ENCODE measurements around the gene TNS1. TPM values are rescaled to one million over a fixed set of nuclear protein-coding genes. Genes with fewer than 3 reads are reported as not detected.
"Not testable (repeated sequence)": the region's sequence is repeated elsewhere in the genome, so short reads cannot be mapped to it uniquely, and the experiment has no call there.

Gene TNS1
- total RNA-seq, 1 donor from 2014 or later: 46.1 TPM

DNA sequence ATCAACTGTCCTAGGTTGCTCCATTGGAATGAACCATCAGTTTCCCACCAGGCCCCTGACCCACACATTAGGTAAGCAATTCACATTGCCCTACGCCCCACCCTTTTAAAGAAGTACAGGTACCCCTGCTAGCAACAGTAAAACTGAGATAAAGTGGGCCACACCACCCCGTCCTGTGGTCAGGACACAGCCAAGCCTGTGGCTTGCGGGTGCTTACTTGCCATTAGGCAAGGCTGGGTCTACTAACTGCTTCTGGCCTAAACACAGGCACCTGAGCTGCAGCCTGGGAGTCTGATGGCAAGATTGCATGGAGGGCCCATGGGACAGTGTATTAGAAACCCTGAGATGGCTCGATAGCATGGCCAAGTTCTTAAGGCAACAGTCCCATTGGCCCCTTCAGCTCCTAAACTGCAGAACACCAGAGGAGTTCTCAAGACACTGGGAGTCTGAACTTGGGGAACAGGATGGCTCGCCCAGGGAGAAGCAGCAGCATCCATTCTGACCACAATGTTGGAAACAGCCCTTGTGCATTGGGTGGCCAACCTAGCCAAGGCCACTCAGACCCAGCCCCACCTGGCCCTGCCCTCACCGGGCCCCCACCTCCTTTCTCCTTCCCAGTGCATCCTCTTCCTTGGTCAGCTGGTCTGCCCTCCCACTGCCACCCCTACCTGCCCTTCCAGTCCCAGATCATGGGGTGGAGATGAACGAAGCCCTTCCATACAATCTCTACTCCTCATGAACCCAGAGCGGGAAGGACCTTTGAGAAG, 177.1 kb downstream of the TNS1 start:
- DNase-seq (ENCODE audit: extremely low read depth, low read depth, low spot score): no peak

DNA sequence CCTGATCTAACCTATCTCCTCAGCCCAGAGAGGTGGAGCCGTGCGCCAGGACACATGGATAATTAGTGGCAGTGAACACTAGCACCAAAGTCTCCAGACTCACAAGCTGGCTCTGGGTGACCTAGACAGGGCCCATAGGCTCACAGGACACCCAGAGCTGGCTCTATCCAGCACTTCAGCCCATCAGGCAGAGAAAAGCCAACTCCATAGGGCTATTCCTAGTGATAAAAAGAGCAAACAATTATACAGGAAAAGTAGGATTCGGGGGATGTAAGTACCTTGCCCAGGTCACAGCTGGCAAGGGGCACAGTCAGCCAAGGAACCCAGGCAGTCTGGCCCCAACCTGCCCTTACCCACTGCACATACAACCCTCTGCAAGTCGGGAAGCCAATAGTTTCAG, 178.6 kb downstream of the TNS1 start:
- DNase-seq (ENCODE audit: extremely low read depth, low read depth, low spot score): no peak

DNA sequence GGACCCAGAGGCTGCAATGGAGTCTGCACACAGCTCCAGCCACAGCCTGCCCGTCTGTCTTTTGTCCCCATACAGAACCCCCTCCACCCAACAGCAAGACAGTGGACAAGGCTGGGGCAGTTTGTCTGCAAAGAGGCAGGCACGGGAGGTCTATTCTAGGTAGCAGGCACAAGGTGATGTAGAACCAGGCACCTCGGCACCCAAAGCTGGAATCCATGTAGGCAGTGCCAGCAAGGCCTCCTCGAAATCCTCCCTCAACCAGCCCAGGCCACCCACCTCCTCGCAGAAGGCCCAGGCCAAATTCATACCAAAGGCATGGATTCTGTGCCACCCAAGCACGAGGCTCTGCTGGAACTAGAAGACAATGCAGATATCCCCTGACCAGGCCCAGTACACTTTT, 179.2 kb downstream of the TNS1 start:
- no peak for DNase-seq (ENCODE audit: extremely low read depth, low read depth, low spot score)

DNA sequence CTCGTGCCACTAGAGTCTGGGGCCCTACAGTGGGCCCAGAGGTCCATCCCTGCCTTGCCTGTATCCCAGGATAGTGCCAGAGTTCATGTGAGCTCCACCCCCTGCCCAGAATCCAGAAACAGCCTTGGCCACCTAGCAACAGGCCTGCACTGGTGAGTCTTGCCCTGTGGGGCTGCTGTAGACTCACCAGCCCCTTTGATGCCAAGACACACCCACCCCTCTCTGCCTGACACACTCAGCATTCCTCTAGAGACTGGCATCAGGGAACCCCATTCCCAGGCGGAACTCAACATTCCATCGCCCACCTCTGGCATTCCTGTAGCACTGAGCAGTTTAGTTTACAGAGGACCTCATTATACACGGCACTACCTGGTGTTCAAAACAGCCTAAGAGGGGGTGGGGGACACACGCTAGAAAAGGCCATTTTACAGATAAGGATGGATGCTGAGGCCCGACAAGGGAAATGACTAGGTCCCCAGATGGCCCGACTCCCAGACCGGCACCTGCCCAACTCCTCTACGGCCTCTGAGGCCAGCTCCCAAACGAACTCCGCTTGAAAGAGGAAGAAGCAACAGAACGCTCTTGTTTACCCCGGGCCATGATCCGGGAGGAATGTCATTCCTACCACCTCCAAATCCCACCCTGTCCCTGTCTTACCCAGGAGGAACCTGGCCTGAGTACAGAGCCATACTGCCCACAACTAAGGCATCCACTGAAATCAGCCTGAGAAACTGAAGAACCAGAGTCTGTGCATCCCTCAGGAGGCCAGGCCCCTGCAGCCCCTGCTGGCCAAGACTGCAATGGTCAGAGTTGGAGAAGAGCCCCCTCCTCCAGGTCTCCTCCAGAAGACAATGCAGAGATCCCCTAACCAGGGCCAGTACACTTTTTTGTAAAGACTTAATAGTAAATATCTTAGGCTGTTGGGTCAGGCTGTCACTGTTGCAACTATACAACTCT, 180.2 kb downstream of the TNS1 start:
- DNase-seq (ENCODE audit: extremely low read depth, low read depth, low spot score): no peak

DNA sequence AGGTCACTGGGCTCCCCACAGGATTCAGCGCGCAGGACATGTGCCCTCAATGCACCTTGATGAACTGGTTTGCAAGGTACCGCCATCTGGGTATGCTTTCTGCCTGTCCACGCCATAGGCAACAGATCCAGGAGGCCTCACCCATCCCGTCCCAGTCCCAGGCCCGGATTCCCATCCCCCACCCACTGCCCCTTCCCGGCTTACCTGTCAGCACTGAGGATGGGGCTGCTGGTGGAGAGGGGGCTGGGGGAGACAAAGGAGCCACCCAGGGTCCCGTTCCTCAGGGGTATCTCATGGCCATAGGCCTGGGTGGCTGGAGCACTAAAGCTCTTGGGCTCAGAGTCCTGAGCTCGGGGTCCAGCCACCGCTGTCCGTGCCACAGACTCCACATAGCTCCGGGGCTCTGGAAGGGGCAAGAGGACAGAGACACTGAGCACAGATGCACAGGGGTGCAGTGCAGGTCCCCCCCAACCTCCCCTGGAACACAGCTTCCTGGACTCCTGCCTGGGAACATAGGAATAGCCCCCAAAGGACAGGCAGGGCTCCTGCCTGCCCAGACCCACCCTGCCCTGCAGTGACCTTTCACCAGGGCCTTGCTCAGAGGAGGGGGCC, 181.2 kb downstream of the TNS1 start:
- DNase-seq (ENCODE audit: extremely low read depth, low read depth, low spot score): no peak

DNA sequence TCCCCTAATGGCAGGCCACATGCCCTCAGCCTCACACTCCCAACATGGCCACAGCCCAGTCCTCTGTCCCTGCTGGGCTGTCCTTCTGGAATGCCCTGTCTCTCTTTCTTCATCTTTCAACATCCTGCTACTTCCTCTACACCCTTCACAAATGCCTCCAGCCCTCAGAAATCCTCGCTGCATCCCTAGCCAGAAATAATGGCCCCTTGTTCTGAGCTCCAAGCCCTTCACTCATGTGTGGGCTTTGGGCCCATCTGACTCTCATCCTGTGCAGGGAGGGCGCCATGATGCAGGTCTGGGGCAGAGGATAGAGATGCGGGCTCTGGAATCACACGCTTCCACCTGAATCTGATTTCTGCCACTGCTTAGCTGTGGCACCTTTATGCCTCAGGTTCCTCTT, 181.9 kb downstream of the TNS1 start:
- no peak for DNase-seq (ENCODE audit: extremely low read depth, low read depth, low spot score)

DNA sequence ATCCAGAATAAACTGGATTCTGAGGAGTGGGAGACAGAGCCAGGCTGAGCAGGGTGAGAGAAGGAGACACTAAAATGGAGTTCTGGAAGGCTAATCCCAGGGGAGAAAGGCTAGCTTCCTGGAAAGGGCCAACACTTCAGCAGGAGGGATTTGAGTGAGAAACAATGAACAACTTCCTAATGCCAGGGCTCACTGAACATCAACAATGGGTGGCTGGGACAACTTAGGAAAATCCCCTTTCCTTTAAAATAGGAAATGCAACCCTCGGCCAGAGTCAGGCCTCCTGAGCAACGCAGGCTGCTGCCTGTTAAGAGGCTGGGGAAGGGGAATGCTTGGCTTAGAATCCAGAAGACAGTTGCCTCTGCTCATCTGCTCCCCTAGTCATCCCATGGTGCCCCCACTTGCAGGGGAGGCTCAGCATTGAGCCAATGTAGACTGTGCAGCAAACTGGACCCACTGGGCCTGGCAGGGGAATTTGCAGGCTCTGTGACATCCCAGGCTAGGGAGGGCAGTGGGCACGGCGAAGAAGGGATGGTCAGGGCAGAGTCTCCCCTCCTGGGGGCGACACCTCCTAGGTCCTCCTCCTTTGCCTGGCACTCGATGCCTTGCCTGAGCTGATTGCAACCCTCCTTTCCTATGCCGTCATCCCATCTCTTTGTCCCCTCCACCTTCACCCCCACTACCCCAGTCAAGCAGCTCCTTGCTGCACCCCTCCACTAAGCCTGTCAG, 182.5 kb downstream of the TNS1 start:
- peak; percentile 29 for DNase-seq (ENCODE audit: extremely low read depth, low read depth, low spot score)

DNA sequence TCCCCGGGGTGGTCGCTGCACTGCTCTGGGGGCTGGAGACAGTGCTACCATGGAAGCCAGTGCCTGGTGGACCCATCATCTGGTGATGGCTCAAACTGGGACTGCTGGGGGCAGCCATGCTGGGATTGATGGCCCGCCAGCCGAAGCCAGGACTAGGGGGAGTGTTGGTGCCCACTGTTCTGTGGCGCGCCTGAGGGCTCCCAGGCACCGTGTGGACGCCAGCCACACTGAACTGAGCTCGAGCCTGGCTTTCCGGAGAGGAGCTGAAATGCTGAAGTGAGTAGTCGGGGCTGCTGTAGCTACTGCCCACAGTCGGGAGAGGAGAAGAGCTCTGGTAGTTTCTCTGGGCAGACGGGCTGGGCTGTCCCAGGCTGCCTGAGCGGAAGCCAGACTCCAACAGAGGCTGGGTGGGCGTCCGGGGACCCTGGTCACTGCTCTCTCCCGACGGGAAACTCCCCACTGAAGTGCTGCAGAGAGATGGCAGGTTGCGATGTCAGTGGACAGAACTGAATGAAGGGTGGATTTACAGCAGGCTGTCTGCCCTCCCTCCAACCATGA, 184.4 kb downstream of the TNS1 start:
- DNase-seq (ENCODE audit: extremely low read depth, low read depth, low spot score): no peak

DNA sequence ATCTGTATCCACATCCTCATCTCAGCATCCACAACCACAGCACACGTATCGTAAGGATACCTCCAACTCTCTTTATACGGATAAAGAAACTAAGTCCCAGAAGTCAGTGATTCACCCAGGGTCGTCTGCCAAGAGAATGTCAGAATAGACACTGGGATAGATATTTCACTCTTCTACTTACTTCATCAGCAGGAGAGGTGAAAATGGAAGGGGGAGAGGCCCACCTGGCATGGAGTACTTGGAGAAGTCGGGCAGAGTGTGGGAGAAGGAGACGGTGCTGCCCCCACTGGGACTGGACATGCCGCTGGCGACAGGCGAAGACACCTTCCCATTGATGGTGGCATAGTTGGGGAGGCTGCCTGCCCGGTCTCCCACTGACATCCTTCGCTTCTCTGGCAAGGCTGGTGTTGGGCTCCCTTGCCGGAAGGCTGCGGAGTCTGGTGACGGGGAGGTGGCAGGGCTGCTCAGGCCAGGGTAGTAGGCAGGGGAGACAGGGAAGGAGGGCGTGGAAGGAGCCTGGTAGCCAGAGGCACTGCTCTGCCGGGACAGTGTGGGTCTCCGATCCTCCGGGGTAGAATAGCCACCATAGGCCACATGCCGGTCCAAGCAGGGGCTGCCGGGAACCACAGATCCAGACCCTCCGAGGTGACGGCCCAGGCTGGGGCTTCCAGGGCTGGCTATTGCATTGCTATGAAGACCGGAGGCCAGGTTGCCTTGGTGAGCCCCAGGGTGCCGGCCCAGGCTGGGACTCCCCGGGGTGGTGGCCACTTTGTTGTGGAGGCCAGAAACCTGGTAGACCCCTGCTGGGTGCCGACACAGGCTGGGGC, 185.1 kb downstream of the TNS1 start:
- no peak for DNase-seq (ENCODE audit: extremely low read depth, low read depth, low spot score)

DNA sequence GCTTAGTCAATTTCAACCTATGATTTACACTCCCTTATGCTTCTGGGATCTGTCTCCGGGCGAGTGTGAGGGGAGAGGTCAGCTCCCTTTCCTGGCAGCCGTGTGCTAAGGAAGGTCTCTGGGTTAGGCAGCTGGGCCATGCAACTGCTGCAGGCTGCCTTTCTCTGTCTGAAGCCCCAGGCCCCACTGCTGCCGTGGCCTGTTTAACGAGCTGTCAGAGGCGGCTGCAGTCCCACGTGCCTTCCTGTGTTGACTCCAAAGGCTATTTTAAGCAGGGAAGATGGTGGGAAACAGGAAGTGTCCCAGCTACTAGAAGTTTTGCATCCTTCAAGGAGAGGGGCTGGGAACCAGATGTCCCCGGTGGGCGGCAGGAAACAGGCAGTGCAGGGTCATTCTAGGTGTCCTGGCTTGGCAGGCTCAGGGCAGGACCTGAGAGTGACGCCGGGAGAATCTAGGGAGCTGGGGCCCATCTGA, 186.4 kb downstream of the TNS1 start:
- peak; percentile 78 for DNase-seq (ENCODE audit: extremely low read depth, low read depth, low spot score)

DNA sequence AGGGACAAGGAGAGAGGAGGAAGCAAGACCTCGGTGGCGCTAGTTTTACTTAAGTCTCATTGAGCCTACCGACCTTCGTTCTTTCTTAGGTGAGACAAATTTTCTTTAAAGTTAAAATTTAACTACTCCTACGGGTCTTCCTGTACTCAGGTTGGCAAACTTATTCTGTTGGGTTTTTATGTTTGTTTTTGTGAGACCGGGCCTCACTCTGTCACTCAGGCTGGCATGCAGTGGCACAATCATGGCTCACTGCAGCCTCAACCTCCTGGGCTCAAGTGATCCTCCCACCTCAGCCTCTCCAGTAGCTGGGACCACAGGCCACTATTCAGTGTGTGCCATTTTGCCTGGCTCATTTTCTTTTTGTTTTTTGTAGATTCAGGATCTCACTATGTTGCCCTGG, 189.0 kb downstream of the TNS1 start:
- no peak for DNase-seq (ENCODE audit: extremely low read depth, low read depth, low spot score)

DNA sequence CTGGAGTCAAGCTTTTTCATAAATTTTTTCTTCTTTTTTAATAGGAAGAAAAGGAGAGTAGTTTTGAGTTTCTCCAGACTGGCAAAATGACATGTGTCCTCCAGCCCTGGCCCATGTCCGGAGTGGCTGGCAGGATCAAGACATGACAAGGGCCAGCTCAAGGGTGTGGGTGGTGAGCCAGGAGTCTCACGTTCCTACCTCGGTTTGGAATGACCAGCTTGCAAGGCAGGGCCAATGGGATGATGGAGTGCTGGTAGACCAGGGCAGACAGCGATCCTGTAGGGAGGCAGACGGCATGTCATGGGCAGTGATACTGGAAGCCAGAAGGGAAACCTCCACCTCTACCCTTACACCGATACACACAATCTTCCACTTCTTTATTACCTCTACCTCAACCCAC, 190.6 kb downstream of the TNS1 start:
- no peak for DNase-seq (ENCODE audit: extremely low read depth, low read depth, low spot score)

DNA sequence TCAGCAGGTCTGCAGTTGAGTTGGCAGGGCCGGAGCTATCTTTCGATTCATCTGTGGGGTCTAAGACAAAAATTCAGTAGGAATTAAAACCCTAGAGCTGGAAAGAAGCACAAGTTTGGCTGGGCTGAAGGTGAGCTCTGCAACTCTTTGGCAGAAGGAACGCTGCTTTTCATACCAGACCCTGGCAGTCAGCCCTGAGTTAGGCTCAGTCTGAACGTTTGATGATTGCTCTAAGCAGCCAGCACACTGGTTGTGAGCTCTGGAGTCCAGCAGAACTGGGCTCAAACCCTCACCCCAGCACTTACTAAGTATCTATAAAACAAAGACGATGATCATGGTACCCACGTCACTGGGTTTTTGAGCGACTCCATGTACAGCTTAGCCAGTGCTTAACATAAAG, 192.5 kb downstream of the TNS1 start:
- DNase-seq (ENCODE audit: extremely low read depth, low read depth, low spot score): no peak

DNA sequence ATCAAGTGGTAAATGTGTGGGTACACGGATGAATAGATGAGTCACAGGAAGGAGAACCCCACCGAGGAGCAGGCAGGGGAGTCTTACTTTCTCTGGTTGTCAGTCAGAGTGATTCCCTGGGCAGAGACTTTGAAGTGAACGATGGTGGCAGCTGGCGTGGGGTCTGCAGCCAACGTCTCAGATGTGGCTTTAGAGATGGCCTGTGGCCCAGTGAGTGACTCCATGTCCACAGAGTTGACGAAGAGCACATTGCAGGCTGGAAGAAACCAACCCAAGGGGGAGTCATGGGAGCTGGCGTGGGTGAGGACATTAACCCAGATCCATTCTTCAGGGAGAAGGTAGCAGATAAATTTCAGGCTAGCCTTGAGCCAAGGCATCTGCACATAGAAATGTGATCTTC, 193.1 kb downstream of the TNS1 start:
- no peak for DNase-seq (ENCODE audit: extremely low read depth, low read depth, low spot score)

DNA sequence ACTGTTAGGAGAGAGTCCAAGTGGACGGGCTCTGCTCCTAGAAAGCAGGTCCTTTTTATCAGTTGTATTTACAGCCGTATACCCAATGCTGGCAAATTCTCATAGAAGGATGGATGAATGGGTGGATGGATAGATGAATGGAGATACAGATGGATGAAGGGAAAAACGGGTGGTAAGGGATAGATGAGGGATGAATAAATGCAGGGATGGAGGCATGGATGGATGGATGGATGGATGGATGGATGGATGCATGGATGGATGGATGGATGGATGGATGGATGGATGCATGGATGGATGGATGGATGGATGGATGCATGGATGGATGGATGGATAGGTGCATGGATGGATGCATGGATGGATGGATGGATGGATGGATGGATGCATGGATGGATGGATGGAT, 193.8 kb downstream of the TNS1 start:
- not testable (repeated sequence) for DNase-seq (ENCODE audit: extremely low read depth, low read depth, low spot score)

DNA sequence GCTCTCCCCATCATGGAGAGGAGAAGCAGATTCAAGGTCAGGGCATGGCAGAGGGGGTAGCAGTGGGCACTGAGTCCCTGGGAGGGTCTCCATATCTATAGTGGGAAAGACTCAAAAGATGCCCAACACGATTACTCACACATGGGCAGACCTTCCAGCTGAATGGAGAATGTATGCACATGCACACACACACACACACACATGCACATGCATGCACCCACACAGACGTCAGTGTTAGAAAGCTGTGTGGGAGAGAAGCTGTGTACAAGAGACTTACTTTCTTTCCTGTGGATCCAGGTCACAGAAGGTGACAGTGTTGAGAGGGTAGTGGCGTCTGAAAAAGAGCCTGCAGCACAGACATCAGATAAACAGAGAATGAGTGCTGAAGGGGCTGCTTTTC, 194.5 kb downstream of the TNS1 start:
- DNase-seq (ENCODE audit: extremely low read depth, low read depth, low spot score): no peak

DNA sequence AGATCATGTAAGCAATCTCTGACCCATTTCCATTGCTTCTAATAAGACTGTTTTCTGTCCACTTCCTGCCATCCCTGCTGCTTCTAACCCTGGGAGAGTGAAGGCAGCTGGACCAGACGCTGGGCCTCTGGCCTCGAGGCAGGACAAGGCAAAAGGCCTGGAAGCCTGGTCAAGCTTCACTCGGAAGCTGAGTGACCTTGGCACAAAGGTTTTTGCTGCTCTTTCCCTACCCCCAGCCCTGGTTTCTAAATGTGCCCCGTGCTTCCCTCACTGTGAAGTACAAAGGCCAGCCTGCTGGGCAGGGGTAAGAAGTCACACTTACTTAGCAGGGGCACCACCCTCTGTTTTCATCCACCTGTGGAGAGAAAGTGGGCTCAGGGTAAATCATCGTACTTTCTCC, 195.0 kb downstream of the TNS1 start:
- DNase-seq (ENCODE audit: extremely low read depth, low read depth, low spot score): no peak

DNA sequence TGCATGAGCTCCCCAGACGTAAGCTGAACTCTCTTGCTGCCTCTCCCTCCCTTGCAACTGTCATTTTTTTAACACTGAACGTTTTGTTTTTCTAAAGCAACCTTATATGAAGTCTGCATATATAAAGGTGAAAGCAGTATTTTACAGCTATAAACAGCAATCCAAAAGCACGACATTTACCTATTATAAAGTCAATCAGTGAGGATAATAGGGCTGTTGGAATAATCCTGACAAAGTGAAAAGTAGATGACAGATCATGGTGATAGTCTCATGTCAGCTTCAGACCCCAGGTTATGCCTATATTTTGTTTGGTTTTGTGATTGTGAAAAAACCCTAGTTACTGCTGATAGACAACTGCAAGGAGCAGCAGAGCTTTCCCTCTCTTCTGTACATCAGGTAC, 195.8 kb downstream of the TNS1 start:
- DNase-seq (ENCODE audit: extremely low read depth, low read depth, low spot score): no peak

DNA sequence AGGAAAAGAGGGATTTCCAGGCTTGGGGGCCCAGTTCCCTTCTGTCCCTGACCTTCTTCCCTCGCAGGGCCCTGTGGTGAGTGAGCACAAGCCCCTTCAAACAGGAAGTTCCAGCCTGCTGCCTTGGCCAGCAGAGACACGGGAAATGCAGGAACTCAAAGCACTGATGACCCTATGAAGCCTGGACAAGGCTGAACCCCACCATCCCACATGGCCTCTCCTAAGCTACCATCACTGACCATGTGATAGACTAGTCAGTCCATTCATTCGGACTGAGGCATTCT, 196.4 kb downstream of the TNS1 start:
- no peak for DNase-seq (ENCODE audit: extremely low read depth, low read depth, low spot score)
